ENCODE measurements around the gene RAB11A.

Gene RAB11A

DNA sequence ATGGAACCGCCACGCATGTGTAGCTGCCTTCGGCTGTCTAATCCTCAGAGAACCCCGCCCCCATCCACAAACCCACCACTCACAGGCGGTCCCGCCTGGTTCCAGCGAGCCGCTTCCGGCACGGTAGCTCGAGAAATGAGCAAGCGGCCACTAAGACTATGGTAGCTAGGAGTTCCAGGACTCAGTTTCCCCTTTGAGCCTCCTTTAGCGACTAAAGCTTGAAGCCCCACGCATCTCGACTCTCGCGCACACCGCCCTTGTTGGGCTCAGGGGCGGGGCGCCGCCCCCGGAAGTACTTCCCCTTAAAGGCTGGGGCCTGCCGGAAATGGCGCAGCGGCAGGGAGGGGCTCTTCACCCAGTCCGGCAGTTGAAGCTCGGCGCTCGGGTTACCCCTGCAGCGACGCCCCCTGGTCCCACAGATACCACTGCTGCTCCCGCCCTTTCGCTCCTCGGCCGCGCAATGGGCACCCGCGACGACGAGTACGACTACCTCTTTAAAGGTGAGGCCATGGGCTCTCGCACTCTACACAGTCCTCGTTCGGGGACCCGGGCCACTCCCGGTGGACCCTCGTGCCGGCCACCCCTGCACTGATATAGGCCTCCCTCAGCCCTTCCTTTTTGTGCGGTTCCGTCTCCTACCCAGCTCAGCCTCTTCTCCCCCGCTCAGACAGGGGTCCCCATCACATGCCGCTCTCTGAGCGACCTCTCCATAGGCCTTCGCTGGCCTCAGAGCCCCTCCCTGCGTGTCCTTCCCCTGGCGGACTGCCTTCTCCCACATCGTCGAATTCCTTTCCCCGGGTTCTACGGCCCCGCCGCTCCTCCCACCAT is at the start of gene RAB11A:
RAB11A (plus strand) TSS at position 366 of the 828 bp plus-strand sequence; CDS start at position 461, 95 bp downstream.
- peak within 1 kb of the TSS; percentile 94 for H3K4me3 ChIP-seq (ENCODE audit: low read depth, low read length)
- DNase-seq (ENCODE audit: low read depth): peak; percentile 99
- TF ChIP-seq, protein P1, sequence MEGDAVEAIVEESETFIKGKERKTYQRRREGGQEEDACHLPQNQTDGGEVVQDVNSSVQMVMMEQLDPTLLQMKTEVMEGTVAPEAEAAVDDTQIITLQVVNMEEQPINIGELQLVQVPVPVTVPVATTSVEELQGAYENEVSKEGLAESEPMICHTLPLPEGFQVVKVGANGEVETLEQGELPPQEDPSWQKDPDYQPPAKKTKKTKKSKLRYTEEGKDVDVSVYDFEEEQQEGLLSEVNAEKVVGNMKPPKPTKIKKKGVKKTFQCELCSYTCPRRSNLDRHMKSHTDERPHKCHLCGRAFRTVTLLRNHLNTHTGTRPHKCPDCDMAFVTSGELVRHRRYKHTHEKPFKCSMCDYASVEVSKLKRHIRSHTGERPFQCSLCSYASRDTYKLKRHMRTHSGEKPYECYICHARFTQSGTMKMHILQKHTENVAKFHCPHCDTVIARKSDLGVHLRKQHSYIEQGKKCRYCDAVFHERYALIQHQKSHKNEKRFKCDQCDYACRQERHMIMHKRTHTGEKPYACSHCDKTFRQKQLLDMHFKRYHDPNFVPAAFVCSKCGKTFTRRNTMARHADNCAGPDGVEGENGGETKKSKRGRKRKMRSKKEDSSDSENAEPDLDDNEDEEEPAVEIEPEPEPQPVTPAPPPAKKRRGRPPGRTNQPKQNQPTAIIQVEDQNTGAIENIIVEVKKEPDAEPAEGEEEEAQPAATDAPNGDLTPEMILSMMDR (IDR thresholded peaks at IDR 0.05; ENCODE audit: insufficient read depth, low read depth, low read length, missing control alignments): peak; percentile 56

GRCh38 chr15:65819563-65819960 is 49.7 kb upstream of the RAB11A start:
- DNase-seq (ENCODE audit: low read depth): no peak
- TF ChIP-seq, protein P1 (IDR thresholded peaks at IDR 0.05; ENCODE audit: insufficient read depth, low read depth, low read length, missing control alignments): no peak
- H3K4me3 ChIP-seq (ENCODE audit: low read depth, low read length): no peak overlapping the region

GRCh38 chr15:65821070-65821469 is 48.2 kb upstream of the RAB11A start:
- peak; percentile 47 for DNase-seq (ENCODE audit: low read depth)
- no peak overlapping the region for H3K4me3 ChIP-seq (ENCODE audit: low read depth, low read length)
- TF ChIP-seq, protein P1 (IDR thresholded peaks at IDR 0.05; ENCODE audit: insufficient read depth, low read depth, low read length, missing control alignments): no peak

- H3K4me3 ChIP-seq (ENCODE audit: low read depth, low read length): no peak overlapping the region
- no peak for DNase-seq (ENCODE audit: low read depth)
- TF ChIP-seq, protein P1 (IDR thresholded peaks at IDR 0.05; ENCODE audit: insufficient read depth, low read depth, low read length, missing control alignments): no peak
These were observed 47.0 kb upstream of the RAB11A start for GRCh38 chr15:65822316-65822715.

DNA sequence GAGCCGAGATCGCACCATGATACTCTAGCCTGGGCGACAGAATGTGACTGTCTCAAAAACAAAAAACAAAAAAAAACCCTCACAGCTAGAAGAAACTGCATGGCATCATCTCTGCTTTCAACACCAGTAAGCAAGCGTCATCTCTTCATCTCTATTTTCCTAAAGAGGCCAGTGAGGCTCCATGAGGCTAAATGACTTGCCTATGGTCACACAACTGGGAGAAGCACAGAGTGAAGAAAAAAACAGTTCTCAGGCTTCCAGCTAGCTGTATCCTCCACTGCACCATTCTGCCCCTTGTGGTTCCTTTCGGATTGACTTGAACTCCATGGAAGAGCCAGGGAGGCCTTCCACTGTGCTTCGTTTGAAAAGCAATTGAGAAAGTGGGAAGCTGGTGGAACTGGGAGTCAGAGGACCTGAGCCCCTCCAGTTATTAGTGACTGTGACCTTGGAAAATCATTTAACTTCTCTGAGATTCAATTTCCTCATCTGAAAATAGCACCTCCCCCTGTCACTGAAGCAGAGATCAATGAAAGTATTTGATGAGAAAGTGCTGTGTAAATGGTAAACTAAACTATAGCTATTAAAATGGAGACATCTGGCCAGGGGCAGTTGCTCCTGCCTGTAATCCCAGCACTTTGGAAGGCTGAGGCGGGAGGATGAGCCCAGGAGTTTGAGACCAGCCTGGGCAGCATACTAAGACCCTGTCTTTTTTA is 45.1 kb upstream of the RAB11A start:
- peak; percentile 77 for DNase-seq (ENCODE audit: low read depth)
- H3K4me3 ChIP-seq (ENCODE audit: low read depth, low read length): no peak overlapping the region
- TF ChIP-seq, protein P1 (IDR thresholded peaks at IDR 0.05; ENCODE audit: insufficient read depth, low read depth, low read length, missing control alignments): peak; percentile 69

DNA sequence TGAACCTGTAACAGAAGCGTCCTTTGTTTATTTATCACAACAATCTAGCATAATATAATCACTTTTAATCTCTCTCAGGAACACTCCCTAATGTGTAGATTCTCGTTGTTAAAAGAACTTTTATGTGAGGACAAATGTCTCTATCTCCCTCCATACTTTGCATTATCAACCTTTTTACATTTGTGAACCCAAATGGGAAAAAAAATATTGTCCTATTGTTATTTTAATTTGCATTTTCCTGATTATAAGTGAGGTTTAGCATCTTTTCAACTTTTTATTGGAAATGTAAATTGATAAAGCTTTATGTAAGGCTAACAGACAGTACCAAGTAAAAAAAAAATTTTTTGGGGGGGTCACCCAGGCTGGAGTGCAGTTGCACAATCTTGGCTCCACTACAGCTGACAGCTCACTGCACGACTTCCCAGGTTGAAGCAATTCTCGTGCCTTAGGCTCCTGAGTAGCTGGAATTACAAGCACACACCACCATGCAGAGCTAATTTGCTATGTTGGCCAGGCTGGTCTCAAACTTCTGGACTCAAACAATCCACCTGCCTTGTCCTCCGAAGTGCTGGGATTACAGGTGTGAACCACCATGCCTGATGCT is 44.2 kb upstream of the RAB11A start:
- no peak overlapping the region for H3K4me3 ChIP-seq (ENCODE audit: low read depth, low read length)
- DNase-seq (ENCODE audit: low read depth): no peak
- TF ChIP-seq, protein P1 (IDR thresholded peaks at IDR 0.05; ENCODE audit: insufficient read depth, low read depth, low read length, missing control alignments): no peak

All from GM12865 (cell line).